Loucy (cell line): ENCODE measurements around the gene MPZL1.

Experiments used
- H2AFZ ChIP-seq: fragments of 200-600 bp; sonication (generic); 2 replicates; pipeline ENCODE4 v1.6.0; 2016; ENCODE audit warnings: antibody characterized with exemption, mild to moderate bottlenecking, low read length, moderate library complexity
- H3F3A ChIP-seq: fragments of 200-600 bp; 2 replicates; pipeline ENCODE4 v1.6.0; 2016; ENCODE audit warnings: antibody characterized with exemption, low read depth, mild to moderate bottlenecking
- H3K27me3 ChIP-seq: fragments of 200-600 bp; sonication (generic); 2 replicates; pipeline ENCODE4 v1.6.1; 2014; ENCODE audit warnings: low read length, mild to moderate bottlenecking; ENCODE audit not compliant: insufficient read depth, poor library complexity, severe bottlenecking
- H3K36me3 ChIP-seq: fragments of 200-600 bp; sonication (generic); 2 replicates; pipeline ENCODE4 v1.6.1; 2016; ENCODE audit warnings: low read length; ENCODE audit not compliant: insufficient read depth
- H3K4me1 ChIP-seq: fragments of 200-600 bp; sonication (generic); 2 replicates; pipeline ENCODE4 v1.5.1; 2014; ENCODE audit warnings: low read length, mild to moderate bottlenecking; ENCODE audit not compliant: insufficient read depth, poor library complexity, severe bottlenecking
- H3K4me2 ChIP-seq: fragments of 200-600 bp; sonication (generic); 2 replicates; pipeline ENCODE4 v1.6.0; 2014; ENCODE audit warnings: antibody characterized with exemption, low read length, low read depth, mild to moderate bottlenecking; ENCODE audit not compliant: poor library complexity, severe bottlenecking
- H3K4me3 ChIP-seq: fragments of 200-600 bp; sonication (generic); 2 replicates; pipeline ENCODE4 v1.5.1; 2014; ENCODE audit warnings: low read length, mild to moderate bottlenecking, mixed read lengths; ENCODE audit not compliant: poor library complexity, severe bottlenecking
- H3K79me2 ChIP-seq: fragments of 200-600 bp; sonication (generic); 2 replicates; pipeline ENCODE4 v1.6.1; 2014; ENCODE audit warnings: low read length; ENCODE audit not compliant: insufficient read depth
- H3K9ac ChIP-seq: fragments of 200-600 bp; sonication (generic); 2 replicates; pipeline ENCODE4 v1.6.0; 2014; ENCODE audit warnings: mild to moderate bottlenecking, low read depth, low read length, moderate library complexity; ENCODE audit not compliant: poor library complexity, severe bottlenecking
- H3K9me2 ChIP-seq: fragments of 200-600 bp; sonication (generic); replicated peaks from 2 replicates; pipeline ENCODE4 v1.6.1; 2016; ENCODE audit warnings: low read depth, low read length, mixed read lengths
- H3K9me3 ChIP-seq: fragments of 200-600 bp; sonication (generic); 2 replicates; pipeline ENCODE4 v1.6.1; 2014; ENCODE audit warnings: mild to moderate bottlenecking, antibody characterized with exemption, low read length, low read depth; ENCODE audit not compliant: insufficient read depth
- H4K20me1 ChIP-seq: fragments of 200-600 bp; sonication (generic); 2 replicates; pipeline ENCODE4 v1.6.0; 2014; ENCODE audit warnings: antibody characterized with exemption, low read length, mild to moderate bottlenecking; ENCODE audit not compliant: insufficient read depth, poor library complexity, severe bottlenecking
- CTCF ChIP-seq: fragments of 200-600 bp; sonication (generic); conservative IDR thresholded peaks from 2 replicates; pipeline ENCODE4 v1.5.1; 2014; ENCODE audit warnings: mild to moderate bottlenecking, antibody characterized with exemption, low read length
- EZH2phosphoT487 ChIP-seq: fragments of 200-600 bp; IDR thresholded peaks from 2 replicates; pipeline ENCODE4 v1.6.1; 2018; ENCODE audit warnings: antibody characterized with exemption, mild to moderate bottlenecking, moderate library complexity, borderline replicate concordance

Gene MPZL1

GRCh38 chr1:167799747-167800146 lies 78.0 kb downstream of the MPZL1 start:
- Histone ChIP-seq H3K9me3 (no peaks in the 10 kb centered on the region), H3K9me2 (no peaks in the 10 kb centered on the region), H3K4me3 (no peak overlapping the region), H3K36me3 (no peaks in the 10 kb centered on the region), H2AFZ (no peak overlapping the region), H3K4me1 (peaks cover 29% of the 10 kb centered on the region), H4K20me1 (no peaks in the 10 kb centered on the region), H3K27me3 (no peaks in the 10 kb centered on the region), H3F3A (peaks cover 8% of the 10 kb centered on the region), H3K9ac (no peak overlapping the region), H3K4me2 (no peak overlapping the region), H3K79me2 (no peaks in the 10 kb centered on the region)
- TF ChIP-seq EZH2phosphoT487, result no peak
- no peak for TF ChIP-seq CTCF

- peaks cover 12% of the 10 kb centered on the region for H3F3A ChIP-seq
- peaks cover 33% of the 10 kb centered on the region for H3K4me1 ChIP-seq
- H3K9ac ChIP-seq, result no peak overlapping the region
- no peaks in the 10 kb centered on the region for H3K79me2 ChIP-seq
- H3K27me3 ChIP-seq, result no peaks in the 10 kb centered on the region
- no peak overlapping the region for H3K4me3 ChIP-seq
- H3K36me3 ChIP-seq, result no peaks in the 10 kb centered on the region
- no peaks in the 10 kb centered on the region for H3K9me2 ChIP-seq
- no peak overlapping the region for H2AFZ ChIP-seq
- no peaks in the 10 kb centered on the region for H3K9me3 ChIP-seq
- H3K4me2 ChIP-seq, result no peak overlapping the region
- no peak for TF ChIP-seq CTCF
- TF ChIP-seq EZH2phosphoT487, result no peak
- no peaks in the 10 kb centered on the region for H4K20me1 ChIP-seq
Observed at GRCh38 chr1:167800251-167800650, 78.5 kb downstream of the MPZL1 start.

- Histone ChIP-seq H3K9ac (no peak overlapping the region), H3K9me2 (no peaks in the 10 kb centered on the region)
Observed at GRCh38 chr1:167802235-167802634, 80.5 kb downstream of the MPZL1 start.

More at GRCh38 chr1:167802235-167802634, 80.5 kb downstream of the MPZL1 start:
- H3K4me3 ChIP-seq, result no peak overlapping the region
- H3K9me3 ChIP-seq, result no peaks in the 10 kb centered on the region
- no peaks in the 10 kb centered on the region for H3K27me3 ChIP-seq
- H3K79me2 ChIP-seq, result no peaks in the 10 kb centered on the region
- no peak for TF ChIP-seq CTCF
- TF ChIP-seq EZH2phosphoT487, result no peak
- H3K36me3 ChIP-seq, result no peaks in the 10 kb centered on the region
- H3K4me1 ChIP-seq, result peaks cover 29% of the 10 kb centered on the region
- H4K20me1 ChIP-seq, result no peaks in the 10 kb centered on the region
- no peak overlapping the region for H2AFZ ChIP-seq
- no peak overlapping the region for H3K4me2 ChIP-seq
- H3F3A ChIP-seq, result peaks cover 12% of the 10 kb centered on the region
